CD8-positive, alpha-beta memory T cell (primary cell): Measurements from ENCODE around the gene KLHL2. TPM values are rescaled to one million over a fixed set of nuclear protein-coding genes. Genes with fewer than 3 reads are reported as not detected.
"Not testable (repeated sequence)": the region's sequence is repeated elsewhere in the genome, so short reads cannot be mapped to it uniquely, and the experiment has no call there.

Experiments used
- CTCF ChIA-PET: fragments of 350-600 bp; sonication (Branson Sonifier 250); formaldehyde crosslinking; loops from one replicate; lab custom pipeline; 2021; ENCODE audit warnings: antibody characterized with exemption; lab: Charles Lee
- POLR2A ChIA-PET: fragments of 350-600 bp; sonication (Branson Sonifier 250); formaldehyde crosslinking; loops from one replicate; lab custom pipeline; 2021; ENCODE audit warnings: antibody characterized with exemption; lab: Charles Lee
- DNase-seq, 5 donors: peaks; one replicate each; pipeline versions ENCODE4 v3.0.0 to v3.0.0-alpha.2; 2020 to 2022; ENCODE audit warnings: mixed read lengths in 1 of 5
- H3K27ac ChIP-seq: one replicate; pipeline ENCODE4 v1.7.0; 2013; ENCODE audit warnings: low read depth, mild to moderate bottlenecking, low read length, moderate library complexity
- H3K27me3 ChIP-seq: 2 replicates; pipeline ENCODE4 v1.7.0; 2013; ENCODE audit warnings: low read length, mild to moderate bottlenecking; ENCODE audit not compliant: insufficient read depth, poor library complexity, severe bottlenecking
- H3K36me3 ChIP-seq: 2 replicates; pipeline ENCODE4 v1.7.0; 2013; ENCODE audit warnings: mild to moderate bottlenecking, low read length, moderate library complexity; ENCODE audit not compliant: insufficient read depth
- H3K4me1 ChIP-seq: 2 replicates; pipeline ENCODE4 v1.7.0; 2013; ENCODE audit warnings: mild to moderate bottlenecking, low read length, moderate library complexity; ENCODE audit not compliant: insufficient read depth
- H3K4me3 ChIP-seq: 2 replicates; pipeline ENCODE4 v1.7.0; 2013; ENCODE audit warnings: mild to moderate bottlenecking, low read length
- H3K9me3 ChIP-seq: 2 replicates; pipeline ENCODE4 v1.7.0; 2013; ENCODE audit warnings: mild to moderate bottlenecking, low read length
- H3K27ac Mint-ChIP-seq, 8 donors: one replicate each; pipeline ENCODE4 v1.8.0; 2020 to 2021; ENCODE audit warnings: mixed read lengths in 8 of 8, mild to moderate bottlenecking in 6 of 8, inconsistent platforms in 3 of 8, moderate library complexity in 3 of 8
- H3K27me3 Mint-ChIP-seq, 2 donors: one replicate each; pipeline ENCODE4 v1.8.0; 2020 to 2021; ENCODE audit warnings: mixed read lengths in 2 of 2, mild to moderate bottlenecking in 1 of 2, moderate library complexity in 1 of 2
- H3K36me3 Mint-ChIP-seq, 3 donors: one replicate each; pipeline ENCODE4 v1.8.0; 2020 to 2021; ENCODE audit warnings: mixed read lengths in 3 of 3, inconsistent platforms in 1 of 3, mild to moderate bottlenecking in 1 of 3
- H3K4me1 Mint-ChIP-seq, 3 donors: one replicate each; pipeline ENCODE4 v1.8.0; 2020 to 2021; ENCODE audit warnings: mixed read lengths in 3 of 3, inconsistent platforms in 1 of 3, mild to moderate bottlenecking in 1 of 3
- H3K4me3 Mint-ChIP-seq, 7 donors: one replicate each; pipeline ENCODE4 v1.8.0; 2020 to 2021; ENCODE audit warnings: mixed read lengths in 7 of 7, mild to moderate bottlenecking in 6 of 7, moderate library complexity in 4 of 7, inconsistent platforms in 2 of 7
- H3K9me3 Mint-ChIP-seq, 5 donors: one replicate each; pipeline ENCODE4 v1.8.0; 2020 to 2022; ENCODE audit warnings: mixed read lengths in 5 of 5, mild to moderate bottlenecking in 3 of 5, moderate library complexity in 2 of 5, inconsistent platforms in 1 of 5
- polyA plus RNA-seq: library from polyadenylated mRNA; unstranded; fragments of 300-500 nt; fragmentation: Illumina TruSeq; gene quantifications from one replicate; pipeline ENCODE4 v1.2.3, GENCODE V29; 2021
- total RNA-seq, 2 experiments: library from RNA; stranded (reverse); gene quantifications; one replicate each; pipeline ENCODE4 v1.2.3, GENCODE V29; 2021

Gene KLHL2
- total and polyA plus RNA-seq, 3 experiments from 2014 or later, result 5.2 to 25.9 (median 25.7) TPM

- Mint-ChIP-seq H3K36me3 (peaks cover 15 to 46% (median 33%) of the 10 kb centered on the region in 3 donors), H3K4me1 (peaks cover 5 to 19% (median 10%) of the 10 kb centered on the region in 3 donors)
- POLR2A ChIA-PET, H3K36me3 ChIP-seq, H3K4me3 Mint-ChIP-seq, H3K27ac Mint-ChIP-seq, H3K27ac ChIP-seq, H3K27me3 Mint-ChIP-seq, H3K9me3 ChIP-seq, H3K9me3 Mint-ChIP-seq, H3K4me1 ChIP-seq, H3K4me3 ChIP-seq, CTCF ChIA-PET, H3K27me3 ChIP-seq, DNase-seq: not testable (repeated sequence)
Observed at GRCh38 chr4:165269931-165270330, 62.6 kb downstream of the KLHL2 start.

- H3K9me3 ChIP-seq, CTCF ChIA-PET, H3K9me3 Mint-ChIP-seq, H3K4me3 ChIP-seq, H3K27me3 Mint-ChIP-seq, H3K27ac Mint-ChIP-seq, H3K27ac ChIP-seq, H3K4me1 ChIP-seq, H3K36me3 ChIP-seq, POLR2A ChIA-PET, DNase-seq, H3K4me3 Mint-ChIP-seq, H3K27me3 ChIP-seq: not testable (repeated sequence)
- H3K36me3 Mint-ChIP-seq, result peaks cover 12 to 46% (median 24%) of the 10 kb centered on the region in 3 donors
- H3K4me1 Mint-ChIP-seq, result peaks cover 4 to 15% (median 10%) of the 10 kb centered on the region in 3 donors
Observed at GRCh38 chr4:165273443-165273842, 66.1 kb downstream of the KLHL2 start.

GRCh38 chr4:165275357-165275756, 68.0 kb downstream of the KLHL2 start:
- H3K27ac Mint-ChIP-seq, H3K27me3 ChIP-seq, H3K4me1 ChIP-seq, H3K4me3 Mint-ChIP-seq, DNase-seq, H3K9me3 Mint-ChIP-seq, H3K4me1 Mint-ChIP-seq, H3K27ac ChIP-seq, POLR2A ChIA-PET, H3K36me3 ChIP-seq, H3K4me3 ChIP-seq, H3K27me3 Mint-ChIP-seq, CTCF ChIA-PET, H3K9me3 ChIP-seq: not testable (repeated sequence)
- peaks cover 14 to 45% (median 25%) of the 10 kb centered on the region in 3 donors for H3K36me3 Mint-ChIP-seq

- H3K9me3 Mint-ChIP-seq, H3K27ac Mint-ChIP-seq, H3K27ac ChIP-seq, H3K36me3 ChIP-seq, H3K4me3 ChIP-seq, H3K27me3 Mint-ChIP-seq, H3K4me3 Mint-ChIP-seq, H3K4me1 ChIP-seq, POLR2A ChIA-PET, H3K9me3 ChIP-seq, H3K4me1 Mint-ChIP-seq, H3K27me3 ChIP-seq, DNase-seq, CTCF ChIA-PET: not testable (repeated sequence)
- H3K36me3 Mint-ChIP-seq, result peaks cover 14 to 41% (median 23%) of the 10 kb centered on the region in 3 donors
Observed at GRCh38 chr4:165279531-165279930, 72.2 kb downstream of the KLHL2 start.

- DNase-seq, H3K27me3 ChIP-seq, H3K36me3 ChIP-seq, H3K4me3 Mint-ChIP-seq, H3K9me3 ChIP-seq, H3K9me3 Mint-ChIP-seq, POLR2A ChIA-PET, H3K27ac ChIP-seq, H3K4me3 ChIP-seq, CTCF ChIA-PET, H3K27me3 Mint-ChIP-seq: not testable (repeated sequence)
- peaks cover 17 to 51% (median 35%) of the 10 kb centered on the region in 3 donors for H3K4me1 Mint-ChIP-seq
- H3K4me1 ChIP-seq, result peaks cover 14% of the 10 kb centered on the region
- H3K36me3 Mint-ChIP-seq, result peaks cover 19 to 26% (median 20%) of the 10 kb centered on the region in 3 donors
- peak overlapping the region in 1 of 8 donors; percentile 32 for H3K27ac Mint-ChIP-seq
Observed at GRCh38 chr4:165284697-165285096, 77.3 kb downstream of the KLHL2 start.

- H3K9me3 ChIP-seq, H3K36me3 ChIP-seq, H3K9me3 Mint-ChIP-seq, CTCF ChIA-PET, H3K27ac ChIP-seq, POLR2A ChIA-PET, H3K4me3 ChIP-seq, DNase-seq, H3K27me3 Mint-ChIP-seq, H3K27me3 ChIP-seq: not testable (repeated sequence)
- Mint-ChIP-seq H3K4me1 (peaks cover 20 to 55% (median 39%) of the 10 kb centered on the region in 3 donors), H3K4me3 (peak overlapping the region in 5 of 7 donors; percentile 26 to 62 (median 53)), H3K36me3 (peaks cover 13 to 23% (median 16%) of the 10 kb centered on the region in 3 donors), H3K27ac (peak overlapping the region; percentile 11 to 81 (median 56))
- peaks cover 14% of the 10 kb centered on the region for H3K4me1 ChIP-seq
Observed at GRCh38 chr4:165286619-165287340, 79.4 kb downstream of the KLHL2 start.

- peaks cover 20 to 55% (median 39%) of the 10 kb centered on the region in 3 donors for H3K4me1 Mint-ChIP-seq
- CTCF ChIA-PET, result no interaction called here
- POLR2A ChIA-PET, result no interaction called here
- Histone ChIP-seq H3K36me3 (no peaks in the 10 kb centered on the region), H3K9me3 (no peaks in the 10 kb centered on the region), H3K27me3 (no peaks in the 10 kb centered on the region), H3K27ac (no peak overlapping the region), H3K4me3 (no peak overlapping the region), H3K4me1 (peaks cover 14% of the 10 kb centered on the region)
- H3K27ac Mint-ChIP-seq, result peak overlapping the region in 1 of 8 donors; percentile 47
- H3K36me3 Mint-ChIP-seq, result peaks cover 10 to 15% (median 12%) of the 10 kb centered on the region in 3 donors
- no peak overlapping the region for H3K4me3 Mint-ChIP-seq
- no peak for DNase-seq
- no peaks in the 10 kb centered on the region for H3K9me3 Mint-ChIP-seq
- no peaks in the 10 kb centered on the region for H3K27me3 Mint-ChIP-seq
Observed at GRCh38 chr4:165288226-165288625, 80.9 kb downstream of the KLHL2 start.

- H3K4me1 Mint-ChIP-seq, result peaks cover 20 to 55% (median 39%) of the 10 kb centered on the region in 3 donors
- H3K27me3 Mint-ChIP-seq, result no peaks in the 10 kb centered on the region
- H3K27ac ChIP-seq, result no peak overlapping the region
- no peak overlapping the region for H3K27ac Mint-ChIP-seq
- peaks cover 14% of the 10 kb centered on the region for H3K4me1 ChIP-seq
- no peak for DNase-seq
- no peaks in the 10 kb centered on the region for H3K9me3 Mint-ChIP-seq
- no peaks in the 10 kb centered on the region for H3K9me3 ChIP-seq
- H3K4me3 Mint-ChIP-seq, result no peak overlapping the region
- CTCF ChIA-PET, result no interaction called here
- peaks cover 9 to 12% (median 10%) of the 10 kb centered on the region in 3 donors for H3K36me3 Mint-ChIP-seq
- no peaks in the 10 kb centered on the region for H3K36me3 ChIP-seq
- no peaks in the 10 kb centered on the region for H3K27me3 ChIP-seq
- no peak overlapping the region for H3K4me3 ChIP-seq
- POLR2A ChIA-PET, result no interaction called here
Observed at GRCh38 chr4:165288639-165289422, 81.5 kb downstream of the KLHL2 start.
